NCI-H2029 treated with DMSO at 0.1 percent for 48 hours (cell line): ENCODE results near the gene ADGRV1.

Experiments
- DNase-seq: peaks from one replicate; lab custom pipeline; 2025; lab: John Stamatoyannopoulos, UW

ADGRV1 gene

GRCh38 chr5:90558344-90559192 is at the start of gene ADGRV1:
Gene ADGRV1, plus strand, starts transcription at chr5:90558797. Its CDS starts 99 bp downstream, at chr5:90558896.
- DNase-seq = peak; percentile 95

- DNase-seq = no peak
These were observed 48.2 kb upstream of the ADGRV1 start for GRCh38 chr5:90510438-90510837.

GRCh38 chr5:90514520-90514919 is 44.1 kb upstream of the ADGRV1 start:
- DNase-seq = no peak

GRCh38 chr5:90518661-90519060 is 39.9 kb upstream of the ADGRV1 start:
- peak; percentile 11 for DNase-seq

GRCh38 chr5:90519081-90519480 is 39.5 kb upstream of the ADGRV1 start:
- DNase-seq = no peak

GRCh38 chr5:90528601-90529193 is 29.9 kb upstream of the ADGRV1 start:
- no peak for DNase-seq

- peak; percentile 61 for DNase-seq
These were observed 29.2 kb upstream of the ADGRV1 start, which contains the start of gene LYSMD3 for GRCh38 chr5:90529194-90529938. Gene LYSMD3, minus strand, starts transcription at chr5:90529584. Its CDS starts 4,295 bp downstream, at chr5:90525289.

GRCh38 chr5:90529939-90530677 is 28.5 kb upstream of the ADGRV1 start:
- DNase-seq = peak; percentile 59

GRCh38 chr5:90530736-90531487 is 27.7 kb upstream of the ADGRV1 start:
- DNase-seq = no peak

GRCh38 chr5:90533794-90534193 is 24.8 kb upstream of the ADGRV1 start:
- no peak for DNase-seq

- DNase-seq = no peak
These were observed 23.7 kb upstream of the ADGRV1 start for GRCh38 chr5:90534922-90535321.

GRCh38 chr5:90542827-90543519 is 15.6 kb upstream of the ADGRV1 start:
- DNase-seq = no peak

GRCh38 chr5:90545511-90545910 is 13.1 kb upstream of the ADGRV1 start:
- no peak for DNase-seq

- no peak for DNase-seq
These were observed 12.3 kb upstream of the ADGRV1 start for GRCh38 chr5:90546216-90546837.

- DNase-seq = peak; percentile 10
These were observed 11.5 kb upstream of the ADGRV1 start for GRCh38 chr5:90547072-90547536.

GRCh38 chr5:90548069-90548593 is 10.5 kb upstream of the ADGRV1 start:
- peak; percentile 94 for DNase-seq

- DNase-seq = no peak
These were observed 9.4 kb upstream of the ADGRV1 start for GRCh38 chr5:90549223-90549622.

GRCh38 chr5:90549729-90550275 is 8.8 kb upstream of the ADGRV1 start:
- DNase-seq = no peak

GRCh38 chr5:90550963-90551362 is 7.6 kb upstream of the ADGRV1 start:
- DNase-seq = no peak
